Left lobe of liver (tissue), 2 donors: Measurements from ENCODE around the gene C1QTNF8. TPM values are rescaled to one million over a fixed set of nuclear protein-coding genes. Genes with fewer than 3 reads are reported as not detected.

Experiments
- ATAC-seq: fragments of 200-7000 bp; cut with Tn5 transposase; one replicate; pipeline ENCODE4 v1.9.1; 2020; ENCODE audit warnings: mild to moderate bottlenecking, moderate library complexity
- DNase-seq: peaks from one replicate; pipeline ENCODE4 v3.0.0-alpha.2; 2020; ENCODE audit warnings: low spot score
- total RNA-seq: library from RNA; stranded (reverse); gene quantifications from one replicate; pipeline ENCODE4 v1.2.1, GENCODE V29; 2021
- donor health status: DM: no; HTN: no; CAD: no; lungs with moderate emphysema.
- donor health status: DM: no; HTN: yes; CAD: no.

The C1QTNF8 gene
- total RNA-seq, 1 donor from 2014 or later = not detected

- no peak for DNase-seq
- no peak for ATAC-seq
Measured at GRCh38 chr16:1112506-1113184, 16.6 kb upstream of the C1QTNF8 start.

GRCh38 chr16:1109648-1110047 is 13.6 kb upstream of the C1QTNF8 start:
- ATAC-seq (no peak), DNase-seq (no peak)

DNA sequence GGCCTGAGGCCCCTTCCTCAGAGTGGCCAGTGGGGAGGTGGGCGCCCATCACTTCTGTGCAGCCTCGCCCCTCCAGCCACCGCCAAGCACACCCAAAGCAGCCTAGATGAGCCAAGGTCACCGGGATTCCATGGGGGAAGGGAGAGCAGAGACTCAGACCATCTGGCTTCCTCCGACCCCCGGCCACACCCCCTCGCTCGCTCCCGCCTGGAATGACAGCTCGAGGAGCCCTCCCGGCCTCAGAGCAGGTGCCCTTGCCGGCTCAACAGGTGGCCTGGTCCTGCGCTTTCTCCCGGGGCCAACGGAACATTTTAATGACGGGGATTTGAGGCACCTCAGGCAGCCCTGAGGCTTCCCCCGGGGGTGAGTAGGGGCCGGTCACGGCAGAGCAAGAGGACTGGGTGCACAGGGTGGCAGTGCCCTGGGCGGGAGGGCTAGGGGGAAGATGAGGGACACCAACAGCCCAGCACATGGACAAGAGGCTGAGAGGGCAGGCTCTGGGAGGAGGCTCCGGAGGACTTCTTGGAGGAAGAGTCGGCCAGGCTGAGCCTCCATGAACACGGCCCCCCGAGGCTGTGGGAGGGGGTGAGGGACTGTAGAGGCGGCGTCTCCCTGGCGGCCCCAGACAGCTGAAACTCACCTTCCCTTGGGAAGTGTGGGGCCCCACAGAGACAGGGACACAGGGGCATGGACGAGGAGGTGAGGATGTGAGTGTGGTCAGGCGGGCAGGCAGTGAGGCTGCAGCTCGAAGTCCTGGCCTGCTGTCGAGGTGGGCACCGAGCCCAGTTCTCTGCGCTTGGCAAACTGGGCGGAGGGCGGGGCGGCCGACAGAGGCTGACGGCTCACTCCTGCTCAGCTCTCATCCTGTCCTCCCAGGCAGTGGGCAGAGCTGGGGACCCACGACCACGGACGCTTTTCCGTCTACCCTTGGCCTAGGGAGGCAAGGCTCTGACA is 12.5 kb upstream of the C1QTNF8 start:
- ATAC-seq (peak; percentile 87), DNase-seq (peak; percentile 87)

DNA sequence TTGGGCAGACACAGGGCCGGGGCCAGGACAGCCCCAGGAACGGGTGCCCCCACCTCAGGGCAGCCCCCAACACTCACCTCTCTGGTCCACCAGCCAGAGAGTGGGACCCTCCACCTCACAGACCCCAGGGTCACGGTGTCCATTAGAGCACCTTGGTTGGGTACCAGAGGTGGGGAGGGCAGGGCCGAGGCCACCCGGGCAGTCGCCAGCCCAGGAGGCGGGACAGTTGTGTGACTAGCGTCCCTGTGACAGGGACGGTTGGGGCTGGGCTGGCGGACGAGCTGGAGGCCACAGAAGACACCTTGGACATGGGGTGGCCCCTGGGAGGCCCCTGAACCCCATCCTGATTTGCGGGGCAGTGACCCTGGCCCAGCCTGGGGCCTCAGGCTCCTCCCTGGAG is 11.7 kb upstream of the C1QTNF8 start:
- DNase-seq (no peak), ATAC-seq (no peak)

GRCh38 chr16:1107141-1107540 is 11.1 kb upstream of the C1QTNF8 start:
- DNase-seq = no peak
- ATAC-seq = no peak

DNA sequence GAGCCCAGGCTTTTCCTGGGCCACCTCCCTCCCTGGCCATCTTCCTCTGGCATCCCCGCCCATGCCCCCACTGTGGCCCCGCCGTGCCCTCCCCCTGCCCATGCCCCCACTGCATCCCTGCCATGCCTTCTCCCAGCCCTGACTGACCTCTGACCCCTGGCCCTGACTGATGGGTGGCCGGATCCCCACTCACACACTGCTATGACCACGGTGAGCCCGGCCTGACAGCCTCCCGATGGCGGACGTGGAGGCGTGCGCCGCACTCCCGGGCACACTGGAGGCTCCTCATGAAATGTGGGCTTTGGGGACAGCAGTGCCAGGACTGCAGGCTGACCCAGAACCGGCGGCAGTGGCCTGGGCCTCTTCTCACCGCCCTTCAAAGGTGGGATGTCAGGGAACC is 10.6 kb upstream of the C1QTNF8 start:
- ATAC-seq = no peak
- DNase-seq = no peak

DNA sequence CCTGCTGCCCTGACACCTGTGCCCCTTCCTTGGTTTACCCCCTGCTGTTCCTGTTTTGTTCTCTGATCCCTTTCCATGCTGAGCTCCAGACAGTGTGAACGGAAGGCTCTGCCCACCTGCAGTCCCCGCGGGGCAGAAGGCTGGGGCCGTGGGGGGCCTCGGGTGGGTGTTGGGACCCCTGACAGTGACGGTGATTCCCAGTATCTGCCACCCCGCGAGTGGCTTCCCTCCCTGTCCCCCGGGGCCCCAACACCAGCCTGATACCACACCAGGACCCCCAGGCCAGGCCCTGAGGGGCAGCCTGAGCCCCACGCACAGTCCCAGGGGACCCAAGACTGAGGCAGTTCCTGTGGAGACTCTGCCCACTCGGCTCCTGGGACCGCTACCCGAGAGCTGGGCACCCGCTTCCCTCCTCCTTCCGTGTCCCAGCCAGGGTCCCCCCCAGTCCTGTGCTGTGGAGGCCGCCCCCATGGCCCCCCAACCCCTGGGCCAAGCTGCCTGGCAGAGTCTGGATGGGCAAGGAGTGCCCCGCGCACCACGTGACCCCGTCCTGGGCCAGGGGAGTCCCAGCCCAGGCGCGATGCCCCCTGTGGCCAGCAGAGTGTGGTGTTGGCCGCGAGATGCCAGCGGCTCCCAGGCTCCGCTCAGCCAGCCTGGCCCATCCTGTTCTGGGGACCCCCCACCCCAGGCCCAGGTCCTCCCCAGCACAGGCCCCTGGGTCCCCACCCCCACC is 10.0 kb upstream of the C1QTNF8 start:
- ATAC-seq (peak; percentile 82), DNase-seq (peak; percentile 78)

GRCh38 chr16:1103636-1103980 is 7.6 kb upstream of the C1QTNF8 start:
- DNase-seq (no peak), ATAC-seq (no peak)

DNA sequence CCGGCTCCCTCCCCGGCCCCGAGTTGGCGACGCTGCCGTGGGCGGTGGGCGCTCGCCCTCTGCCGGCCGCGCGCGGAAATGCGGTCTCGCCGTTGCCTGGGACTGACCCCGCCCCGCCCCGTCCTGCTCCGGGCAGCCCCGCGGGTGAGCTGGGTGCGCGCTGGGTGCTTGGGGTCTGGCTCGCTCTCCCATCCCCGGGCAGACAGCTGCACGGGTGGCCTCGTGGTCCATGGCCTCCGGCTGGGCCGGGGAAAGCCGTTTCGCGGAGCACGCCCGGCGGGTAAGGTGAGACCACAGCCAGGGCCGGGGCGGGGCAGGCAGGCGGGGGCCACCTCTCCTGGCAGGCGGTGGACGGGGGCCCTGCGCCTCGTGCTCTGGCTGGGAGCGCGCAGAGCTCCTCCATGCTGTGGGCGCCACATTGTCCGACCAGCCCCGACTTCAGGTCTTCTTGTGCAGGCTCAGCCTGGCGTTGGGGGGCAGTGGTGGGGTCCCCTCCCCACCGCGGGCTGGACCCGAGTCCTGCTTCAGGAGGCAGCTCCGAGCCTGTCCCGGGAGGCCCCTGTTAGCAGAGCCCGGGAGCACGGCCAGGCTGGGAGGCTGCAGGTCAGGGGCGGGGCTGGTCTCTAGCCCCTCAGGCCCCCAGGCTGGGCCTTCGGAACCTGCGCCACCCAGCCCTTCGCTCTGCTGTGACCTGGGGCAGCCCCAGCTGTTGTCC is 7.0 kb upstream of the C1QTNF8 start:
- ATAC-seq (peak; percentile 75), DNase-seq (peak; percentile 62)

DNA sequence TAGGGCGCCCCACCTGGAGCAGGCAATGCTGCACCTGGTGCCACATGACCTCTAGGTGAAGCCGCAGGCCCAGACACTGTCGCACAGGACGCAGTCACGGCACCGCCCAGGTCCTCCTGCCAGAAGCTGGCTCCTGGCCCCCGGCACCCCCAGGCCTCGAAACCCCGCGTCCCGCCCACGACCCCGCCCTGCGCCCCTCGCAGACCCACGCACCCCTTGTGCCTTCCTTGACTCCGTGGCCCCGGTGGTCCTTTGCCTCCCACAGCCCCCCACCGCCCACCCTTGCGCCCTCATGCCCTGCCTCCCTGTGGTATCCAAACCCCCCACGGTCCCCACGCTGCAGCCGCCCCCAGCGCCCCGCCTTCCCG is 6.3 kb upstream of the C1QTNF8 start:
- DNase-seq = no peak
- ATAC-seq = no peak

- ATAC-seq (no peak), DNase-seq (no peak)
Measured at GRCh38 chr16:1101573-1102332, 5.7 kb upstream of the C1QTNF8 start.

DNA sequence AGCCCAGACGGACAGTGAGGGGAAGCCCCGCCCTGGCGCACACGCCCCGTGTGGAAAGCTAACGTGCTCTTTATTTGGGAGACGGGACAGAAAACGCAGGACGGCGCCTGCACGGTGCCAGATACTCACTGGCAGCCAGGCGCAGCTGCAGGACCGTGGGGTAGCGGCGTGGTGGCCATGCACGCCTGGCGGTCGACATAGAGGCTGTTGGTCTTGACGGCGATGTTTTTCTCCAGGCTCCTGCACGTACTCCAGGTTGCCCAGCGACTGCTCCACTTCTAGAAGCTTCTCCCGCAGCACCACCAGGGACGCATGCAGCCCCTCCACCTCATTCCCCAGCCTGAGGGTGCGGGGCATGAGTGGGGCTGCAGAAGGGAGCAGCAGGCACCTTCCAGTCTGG is 5.1 kb upstream of the C1QTNF8 start:
- ATAC-seq (no peak), DNase-seq (no peak)

DNA sequence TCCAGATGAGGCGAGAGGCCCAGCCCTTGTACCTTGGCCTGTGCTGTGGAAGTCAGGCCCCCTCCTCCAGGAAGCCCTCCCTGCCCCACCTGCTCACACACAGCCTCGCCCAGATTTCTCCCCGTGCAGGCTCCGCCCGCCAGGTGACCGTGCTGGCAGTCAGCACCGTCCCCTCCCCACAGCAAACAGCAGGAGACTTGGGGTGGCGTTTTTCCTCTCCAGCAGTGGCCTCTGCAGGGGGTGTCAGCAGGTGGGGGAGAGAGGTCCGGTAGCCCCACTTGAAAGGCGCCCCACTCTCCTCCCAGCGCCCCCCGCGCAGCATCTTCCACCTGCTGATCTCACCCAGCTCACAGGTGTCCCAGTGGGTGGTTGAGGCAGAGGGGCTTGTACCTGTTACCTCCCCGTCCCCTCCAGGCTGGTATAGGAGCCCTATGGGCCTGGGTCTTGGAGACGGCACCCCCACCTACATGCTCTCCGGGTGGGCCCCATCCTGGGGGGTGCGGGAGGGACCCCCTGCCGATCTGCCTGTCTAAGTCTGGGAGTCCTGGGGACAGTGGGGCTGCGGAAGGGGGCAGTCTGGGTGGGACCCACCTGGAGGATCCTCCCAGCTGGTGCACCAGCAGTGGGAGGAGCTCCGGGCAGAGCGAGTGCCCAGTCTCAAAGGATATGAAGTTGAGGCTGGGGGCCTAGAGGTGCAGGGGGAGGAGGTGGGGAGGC is 4.2 kb upstream of the C1QTNF8 start:
- no peak for DNase-seq
- ATAC-seq = no peak

GRCh38 chr16:1099189-1100083 is 3.4 kb upstream of the C1QTNF8 start:
- ATAC-seq = no peak
- no peak for DNase-seq

GRCh38 chr16:1098266-1098991 is 2.4 kb upstream of the C1QTNF8 start:
- ATAC-seq = no peak
- DNase-seq = no peak

DNA sequence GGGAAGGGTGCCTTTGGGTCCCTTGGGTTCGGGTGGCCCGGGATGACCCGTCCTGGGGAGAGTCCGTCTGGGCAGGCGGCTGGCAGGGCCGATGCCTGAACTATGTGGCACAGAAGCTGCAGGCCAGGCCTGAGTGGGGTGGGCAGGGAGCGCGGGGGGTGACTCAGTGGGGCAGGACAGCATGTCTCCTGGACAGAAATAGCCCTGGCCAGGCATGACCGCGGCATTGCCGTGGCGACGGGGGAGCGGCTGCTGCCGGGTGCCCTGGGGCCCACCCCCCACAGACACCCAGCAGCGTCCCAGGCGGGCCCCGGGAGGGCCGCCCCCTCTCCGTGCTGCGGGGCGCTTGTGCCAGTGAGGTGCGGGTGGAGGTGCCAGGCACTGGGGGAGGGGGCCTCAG is 1.8 kb upstream of the C1QTNF8 start:
- DNase-seq (no peak), ATAC-seq (no peak)

DNA sequence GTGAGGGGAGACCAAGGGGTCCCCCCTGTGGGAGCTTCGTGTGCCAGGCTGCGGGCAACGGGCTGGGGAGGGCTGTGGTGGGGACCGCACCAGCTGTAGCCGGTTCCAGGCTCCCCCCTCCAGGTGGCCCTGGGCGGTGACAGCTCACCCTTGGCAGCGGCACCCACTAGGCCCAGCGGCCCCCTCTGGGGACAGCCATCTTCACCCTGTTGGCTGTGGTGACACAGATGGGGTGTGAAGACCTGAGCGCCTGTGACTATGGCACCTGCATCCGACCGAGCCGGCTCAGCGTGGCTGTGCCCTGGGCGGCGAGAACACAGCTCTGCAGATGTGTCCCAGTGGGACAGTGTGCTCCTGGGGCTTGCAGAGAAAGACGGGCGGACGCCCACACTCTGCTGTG is 1.1 kb upstream of the C1QTNF8 start:
- ATAC-seq = no peak
- no peak for DNase-seq
